IPS DF 6.9 (cell line): ENCODE data around the gene MMP10.

Source experiments
- DNase-seq: peaks from one replicate; pipeline ENCODE4 v3.0.0-alpha.2; 2013; ENCODE audit warnings: low read depth, low spot score
- H3K27ac ChIP-seq: one replicate; pipeline ENCODE4 v1.5.1; 2013; ENCODE audit warnings: low read length, control low read depth
- H3K27me3 ChIP-seq: 2 replicates; pipeline ENCODE4 v1.6.1; 2013; ENCODE audit warnings: mild to moderate bottlenecking, low read length; ENCODE audit not compliant: control insufficient read depth, insufficient read depth
- H3K36me3 ChIP-seq: 2 replicates; pipeline ENCODE4 v1.6.1; 2013; ENCODE audit warnings: low read length; ENCODE audit not compliant: control insufficient read depth, insufficient read depth
- H3K4me1 ChIP-seq: 2 replicates; pipeline ENCODE4 v1.6.1; 2013; ENCODE audit warnings: low read length; ENCODE audit not compliant: control insufficient read depth, insufficient read depth
- H3K4me3 ChIP-seq: 2 replicates; pipeline ENCODE4 v1.5.1; 2013; ENCODE audit warnings: mild to moderate bottlenecking, low read length
- H3K9me3 ChIP-seq: 2 replicates; pipeline ENCODE4 v1.6.1; 2013; ENCODE audit warnings: low read length, inconsistent platforms; ENCODE audit not compliant: control insufficient read depth, insufficient read depth
- WGBS: extraction: QIAGEN DNeasy Blood & Tissue Kit; methylation state at CpG from one replicate; pipeline ENCODE4 v1.1.7; 2013; ENCODE audit warnings: mixed read lengths, missing lambda C conversion rate; ENCODE audit not compliant: insufficient read length, insufficient coverage; 5-methylcytosine and 5-hydroxymethylcytosine counted together

Gene MMP10

DNA sequence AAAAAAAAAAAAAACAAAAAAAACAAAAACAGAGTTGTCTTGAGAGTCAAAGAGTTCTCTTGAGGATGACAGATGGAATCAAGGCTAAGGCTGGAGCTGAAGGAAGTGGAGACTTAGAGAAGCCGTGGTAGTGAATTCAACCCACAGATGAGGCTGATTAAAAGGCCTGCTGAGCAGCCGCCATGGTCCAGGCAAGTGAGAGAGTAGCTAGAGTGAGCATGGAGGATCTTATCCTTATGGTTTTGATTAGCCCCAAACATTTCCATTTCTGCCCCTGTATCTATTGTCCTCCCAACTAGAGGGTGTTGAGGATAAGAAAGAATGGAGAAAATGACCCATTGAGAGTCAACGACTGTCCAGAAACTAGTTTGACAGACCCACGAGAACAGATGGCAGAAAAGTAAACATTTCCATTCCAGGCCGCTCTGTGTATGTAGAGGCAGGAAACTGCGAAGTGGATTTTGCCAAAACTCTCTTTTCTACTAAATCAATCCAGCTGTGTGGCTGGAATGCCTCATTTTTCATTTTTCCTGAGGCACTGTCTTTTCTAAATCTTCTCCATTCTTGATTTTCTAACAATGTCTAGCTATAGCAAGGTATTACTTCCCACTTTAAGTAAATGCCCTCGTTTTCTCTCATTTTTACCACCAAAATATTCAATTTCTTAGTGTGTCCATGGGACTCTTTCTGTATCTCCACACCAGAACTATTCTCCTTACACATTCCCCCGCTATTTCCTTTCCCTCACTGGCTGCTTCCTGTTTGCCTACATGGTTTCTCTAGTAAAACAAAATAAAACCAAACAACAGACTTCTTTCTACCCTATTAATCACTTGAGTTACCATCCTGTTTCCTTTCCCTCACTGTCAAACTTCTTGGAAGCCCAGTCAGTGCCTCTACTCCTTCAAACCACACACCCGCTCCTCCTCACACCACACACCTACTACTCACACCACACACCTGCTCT is 50.3 kb downstream of the MMP10 start:
- H3K4me1 ChIP-seq = no peaks in the 10 kb centered on the region
- DNase-seq = no peak
- no peak overlapping the region for H3K27ac ChIP-seq
- WGBS = 100% methylated on average over 1 of the region's 9 CpGs
- no peak overlapping the region for H3K4me3 ChIP-seq
- no peaks in the 10 kb centered on the region for H3K27me3 ChIP-seq
- no peaks in the 10 kb centered on the region for H3K36me3 ChIP-seq
- no peaks in the 10 kb centered on the region for H3K9me3 ChIP-seq

GRCh38 chr11:102727890-102728289 is 52.5 kb downstream of the MMP10 start:
- Histone ChIP-seq H3K27ac (no peak overlapping the region), H3K4me1 (no peaks in the 10 kb centered on the region), H3K36me3 (no peaks in the 10 kb centered on the region), H3K9me3 (no peaks in the 10 kb centered on the region), H3K4me3 (no peak overlapping the region), H3K27me3 (no peaks in the 10 kb centered on the region)
- no peak for DNase-seq
- no CpG with 5 or more reads among the region's 2 CpGs for WGBS

- no peak within 1 kb of the TSS for H3K27ac ChIP-seq
- H3K9me3 ChIP-seq = no peaks in the 10 kb centered on the region
- no peaks in the 10 kb centered on the region for H3K4me1 ChIP-seq
- H3K27me3 ChIP-seq = no peaks in the 10 kb centered on the region
- WGBS = no CpG with 5 or more reads among the region's 2 CpGs
- DNase-seq = no peak
- no peak within 1 kb of the TSS for H3K4me3 ChIP-seq
- no peaks in the 10 kb centered on the region for H3K36me3 ChIP-seq
These were observed 55.4 kb downstream of the MMP10 start, which contains the start of gene MMP8 for GRCh38 chr11:102724904-102725500. TSS of gene MMP8 (minus strand) at chr11:102724954. CDS start at chr11:102724855, 99 bp downstream.

GRCh38 chr11:102722821-102723220 is 57.6 kb downstream of the MMP10 start:
- no peaks in the 10 kb centered on the region for H3K27me3 ChIP-seq
- H3K27ac ChIP-seq = no peak overlapping the region
- DNase-seq = no peak
- H3K4me3 ChIP-seq = no peak overlapping the region
- no peaks in the 10 kb centered on the region for H3K9me3 ChIP-seq
- H3K36me3 ChIP-seq = no peaks in the 10 kb centered on the region
- no peaks in the 10 kb centered on the region for H3K4me1 ChIP-seq
